Heart left ventricle (tissue), 13 donors: ENCODE results near the gene XPR1.

Experiments
- CTCF ChIP-seq, 12 donors: fragments of 200-600 bp; sonication (generic) in 4 of 12; IDR thresholded peaks; one replicate each; pipeline versions ENCODE4 v1.5.0 to v1.8.0; 2018 to 2022; ENCODE audit warnings: antibody characterized with exemption in 12 of 12, mild to moderate bottlenecking in 5 of 12
- POLR2A ChIP-seq, 2 donors: fragments of 450-650 bp; IDR thresholded peaks; one replicate each; pipeline ENCODE4 v1.6.1; 2017; ENCODE audit warnings: antibody characterized with exemption in 2 of 2, mild to moderate bottlenecking in 2 of 2, moderate library complexity in 2 of 2
- donor health status: ischemic (EF 13 %, LVEDD 7.1; RV severe dilation, severe dysfunction).
- donor health status: DM: no; HTN: yes; CAD: no.
- donor health status: DM: no; HTN: no; CAD: no.
- donor health status: ischemic (EF 25% LVEDD 6.9; RV normal size, moderate dysfunction).
- donor health status: ischemic (EF 25% LVEDD 5.7; RV mildly dilated, moderate dysfunction).
- donor health status: ischemic (EF 35%, LVEDD 5.7; RV mildly dilated, moderate dysfunction).
- donor health status: nonischemic (EF 11% LVEDD 7.7; RV severe dilation, severe dysfunction).
- donor health status: DM: yes; HTN: yes; CAD: no.
- donor health status: PGD.
- donor health status: ischemic (EF 29% LVEDD 5.4; RV normal size, mild dysfunction).
- donor health status: nonischemic (EF 23%, LVEDD 6.1; RV moderate dilation, normal function).

DNA sequence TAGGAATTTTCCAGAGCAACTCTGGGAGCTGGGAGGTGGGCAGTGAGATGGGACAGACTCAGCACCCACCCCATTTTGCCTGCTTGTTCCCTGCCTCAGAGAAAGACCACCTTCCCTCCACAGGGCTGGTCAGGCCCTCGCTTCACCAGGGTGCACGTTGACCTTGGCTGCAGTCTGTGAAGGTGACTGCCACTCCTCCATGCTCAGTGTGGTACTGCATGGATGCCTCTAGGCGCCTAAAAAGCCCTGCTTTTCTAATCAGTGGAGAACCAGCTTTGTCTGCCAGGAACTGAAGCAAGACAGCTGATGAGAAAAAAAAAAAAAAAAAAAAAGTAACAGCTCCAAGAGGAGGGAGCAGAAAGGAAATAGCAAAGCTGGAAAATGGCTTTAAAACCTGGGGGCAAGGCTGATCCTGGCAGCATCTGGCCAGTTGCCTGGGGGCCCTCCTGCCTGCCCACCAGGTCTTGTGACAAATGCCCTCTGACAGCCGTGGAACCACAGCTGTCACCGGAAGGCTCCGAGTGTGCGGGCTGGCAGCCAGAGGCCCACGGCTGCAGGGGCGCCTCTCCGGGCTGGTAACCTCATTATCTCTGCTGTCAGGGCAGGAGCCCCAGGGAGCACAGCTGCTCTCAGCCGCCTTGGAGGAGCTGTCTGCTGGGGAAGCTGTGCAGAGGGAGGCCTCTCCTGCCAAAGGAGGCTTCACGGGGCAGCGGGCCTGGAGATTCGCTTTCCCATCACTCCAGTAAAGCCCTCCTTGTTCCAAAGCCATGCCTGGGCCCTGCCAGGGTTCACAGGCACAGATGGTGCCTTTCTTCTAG, 294.6 kb downstream of the XPR1 start:
- no peak for TF ChIP-seq CTCF (IDR thresholded peaks at IDR 0.05)
- TF ChIP-seq POLR2A (IDR thresholded peaks at IDR 0.05), result no peak
